Activated CD4-positive, alpha-beta T cell treated with anti-CD3 and anti-CD28 coated beads, Interleukin-2, Interleukin-4, amounts not matched to agents 100 ng/mL and 50 ng/mL, durations not matched to agents 16 hours and 8 hours (primary cell): Measurements from ENCODE around the gene IGSF10.
A peak's percentile ranks its signal among the peaks of the same experiment; 100 is the strongest.

Experiments
- DNase-seq: peaks from one replicate; pipeline ENCODE4 v3.0.0-alpha.2; 2020; ENCODE audit warnings: low spot score

Gene IGSF10

DNA sequence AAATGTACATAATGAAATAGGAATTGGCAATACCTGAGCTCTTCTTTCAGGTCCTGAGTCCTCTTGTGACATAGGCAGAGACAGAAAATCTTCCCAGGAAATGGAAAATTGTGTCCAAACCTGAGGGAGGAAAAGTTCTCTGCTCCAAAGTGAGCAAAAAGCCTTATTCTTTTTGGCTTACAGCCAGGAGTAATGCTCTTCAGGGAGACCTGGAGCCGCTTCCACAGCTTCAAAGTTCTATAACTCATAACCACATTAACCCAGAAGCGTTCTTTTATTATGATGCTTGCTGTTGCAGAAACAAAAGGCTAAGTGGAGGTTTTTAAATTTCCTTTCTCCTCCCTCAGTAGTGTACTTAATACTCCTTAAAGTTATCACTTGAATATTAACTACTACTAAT, 633 bp downstream of the IGSF10 start:
- no peak for DNase-seq

DNA sequence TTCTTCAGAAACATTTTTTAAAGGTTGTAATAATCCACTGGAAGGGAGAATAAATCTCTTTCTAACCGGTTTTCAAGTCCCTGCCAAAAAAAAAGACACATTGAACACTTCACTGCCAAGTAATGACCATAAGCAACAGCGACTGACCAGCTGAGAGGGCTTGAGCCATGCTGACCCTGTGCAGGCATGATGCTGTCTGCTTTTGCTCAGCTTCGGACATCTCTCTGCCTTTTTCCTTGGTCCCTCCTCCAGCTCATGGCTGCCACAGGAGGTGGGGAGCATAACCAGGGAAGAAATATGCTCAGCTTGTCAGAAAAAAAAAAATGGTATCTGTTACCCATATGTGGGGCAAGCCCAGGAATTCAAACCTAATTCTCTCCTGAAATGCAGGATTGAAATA, 1.5 kb downstream of the IGSF10 start:
- no peak for DNase-seq

DNA sequence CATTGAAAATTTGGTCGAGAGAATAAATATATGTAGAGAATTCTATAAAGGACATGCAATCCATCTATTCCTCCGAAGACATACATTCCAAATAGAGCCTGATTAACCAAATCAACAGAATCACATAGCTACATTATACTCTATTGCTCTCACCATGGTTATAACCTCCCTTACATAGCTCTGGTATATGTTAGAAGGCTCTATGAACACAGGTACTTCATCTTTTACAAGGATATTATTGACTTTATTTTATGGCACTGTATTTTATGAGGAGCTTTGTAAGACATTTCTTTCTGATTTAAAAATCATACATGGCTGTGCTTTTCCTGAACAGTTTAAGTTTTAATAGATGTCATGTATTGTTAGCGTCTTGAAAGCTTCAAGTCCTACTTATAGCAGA, 4.8 kb downstream of the IGSF10 start:
- no peak for DNase-seq

DNA sequence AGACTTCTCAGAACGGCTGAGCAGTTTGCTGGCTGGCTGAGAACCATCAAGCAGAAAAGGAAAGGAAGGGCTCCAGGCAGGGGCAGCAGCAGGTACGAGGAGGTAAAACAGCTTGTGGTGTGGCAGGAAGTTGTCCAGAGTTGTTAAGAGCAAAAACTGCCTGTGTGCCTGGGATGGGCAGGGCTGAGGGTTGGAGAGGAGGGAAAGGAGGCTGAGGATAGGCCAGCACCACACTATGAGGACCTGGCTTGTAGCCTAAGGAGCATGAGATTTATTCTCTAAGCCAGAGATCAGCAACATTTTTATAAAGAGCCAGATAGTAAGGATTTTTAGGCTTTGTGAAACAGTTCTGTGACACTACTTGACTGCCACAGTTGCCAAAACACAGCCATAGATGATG, 8.0 kb downstream of the IGSF10 start:
- DNase-seq: no peak

DNA sequence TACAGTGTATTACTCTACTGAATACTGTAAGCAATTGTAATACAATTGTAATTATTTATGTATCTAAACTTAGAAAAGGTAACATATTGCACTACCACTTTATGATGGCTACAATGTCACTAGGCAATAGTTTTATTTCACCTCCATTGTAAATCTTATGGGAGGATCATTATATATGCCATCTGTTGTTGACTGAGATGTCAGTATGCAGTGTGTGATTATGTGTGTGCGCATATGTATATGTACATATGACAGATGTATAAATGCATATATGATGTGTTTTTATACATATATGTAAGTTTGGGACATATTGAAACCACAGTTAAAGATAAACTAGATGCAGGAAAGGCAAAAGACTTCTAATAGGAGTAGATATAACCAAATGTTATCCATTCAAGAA, 8.5 kb downstream of the IGSF10 start:
- DNase-seq: no peak

DNA sequence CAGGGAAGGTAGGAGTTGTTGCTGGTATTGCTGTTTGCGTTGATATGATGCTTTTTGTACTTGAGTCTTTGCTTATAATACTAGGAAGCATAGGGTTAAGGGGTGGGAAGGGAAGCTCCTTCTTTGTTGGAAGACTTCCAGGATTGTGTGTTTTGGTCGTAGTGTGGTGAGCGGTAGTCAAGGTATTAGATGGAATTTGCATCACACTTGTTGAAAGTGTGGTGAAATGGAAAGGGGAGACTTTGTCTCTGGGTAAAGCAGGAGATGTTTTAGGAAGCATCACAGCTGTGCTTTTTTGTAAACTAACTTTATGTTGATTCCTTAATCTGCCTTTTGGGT, 14.9 kb downstream of the IGSF10 start:
- no peak for DNase-seq

DNA sequence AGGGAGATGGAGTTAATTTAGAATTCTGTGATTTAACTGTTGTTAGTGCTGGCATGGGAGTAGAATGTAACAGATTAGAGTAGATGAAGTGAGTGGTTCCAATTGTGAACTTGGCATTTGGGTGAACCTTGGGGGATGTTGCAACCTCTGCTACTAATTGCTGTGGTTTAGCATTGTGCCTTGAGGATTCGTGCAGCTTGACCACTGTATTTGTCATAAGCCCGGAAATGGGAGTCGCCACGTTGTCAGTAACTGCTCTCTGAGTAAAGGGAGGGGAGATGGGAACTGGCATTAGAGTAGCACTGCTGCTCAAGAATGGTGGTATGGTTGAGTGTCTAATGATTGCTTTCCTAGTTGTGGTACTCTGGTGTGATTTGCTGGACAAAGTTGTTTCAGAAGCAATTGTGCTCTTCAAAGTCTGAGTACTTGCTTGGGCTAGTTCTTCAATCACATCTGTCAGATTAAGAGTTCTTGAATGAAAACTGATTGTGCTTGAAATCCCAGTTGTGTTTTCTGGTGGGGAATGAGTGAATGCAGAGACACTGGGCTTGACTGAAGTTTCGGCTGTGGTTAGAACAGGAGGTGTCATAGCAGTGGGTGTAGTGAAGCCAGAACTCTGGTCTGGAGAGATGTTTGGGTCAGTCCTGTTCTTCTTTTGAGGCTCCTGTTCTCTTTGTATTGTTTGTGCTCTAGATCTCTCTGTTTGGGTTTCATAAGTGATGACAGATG, 15.4 kb downstream of the IGSF10 start:
- DNase-seq: no peak

DNA sequence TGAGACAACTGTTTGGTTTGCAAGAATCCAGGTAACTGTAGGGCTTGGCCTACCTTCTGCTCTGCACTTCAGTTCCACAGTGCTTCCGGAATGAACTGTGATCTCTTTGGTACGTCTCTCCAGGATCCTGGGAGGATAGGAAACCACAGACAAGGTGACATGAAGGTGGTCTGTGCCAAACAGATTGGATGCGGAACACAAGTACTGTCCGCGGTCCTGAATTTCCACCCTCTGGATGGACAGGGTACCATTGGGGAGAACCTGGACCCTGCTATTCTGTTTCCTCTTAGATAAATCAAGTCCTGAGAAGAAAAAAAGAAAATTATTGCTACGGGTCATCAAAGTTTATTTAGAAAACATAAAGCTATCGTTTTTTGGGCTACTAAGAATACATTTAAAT, 17.3 kb downstream of the IGSF10 start:
- no peak for DNase-seq

DNA sequence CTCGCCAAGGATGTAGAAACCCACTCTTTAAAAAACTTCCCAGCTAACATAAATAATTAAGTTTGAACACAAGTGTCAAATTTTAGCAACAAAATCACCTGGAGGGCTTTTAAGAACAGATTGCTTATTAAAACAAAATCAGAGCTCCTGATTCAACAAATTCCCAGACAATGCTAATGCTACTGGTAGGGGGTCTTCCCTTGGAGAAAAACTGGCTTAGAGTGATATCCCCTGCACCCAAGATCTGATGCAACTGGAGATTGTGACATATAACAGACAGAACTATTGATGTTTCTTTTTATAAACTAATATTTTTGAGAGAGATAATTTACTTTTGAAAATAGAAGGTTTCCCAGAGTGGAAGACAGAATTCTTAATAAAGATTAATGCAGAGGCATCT, 19.9 kb downstream of the IGSF10 start:
- DNase-seq: no peak

DNA sequence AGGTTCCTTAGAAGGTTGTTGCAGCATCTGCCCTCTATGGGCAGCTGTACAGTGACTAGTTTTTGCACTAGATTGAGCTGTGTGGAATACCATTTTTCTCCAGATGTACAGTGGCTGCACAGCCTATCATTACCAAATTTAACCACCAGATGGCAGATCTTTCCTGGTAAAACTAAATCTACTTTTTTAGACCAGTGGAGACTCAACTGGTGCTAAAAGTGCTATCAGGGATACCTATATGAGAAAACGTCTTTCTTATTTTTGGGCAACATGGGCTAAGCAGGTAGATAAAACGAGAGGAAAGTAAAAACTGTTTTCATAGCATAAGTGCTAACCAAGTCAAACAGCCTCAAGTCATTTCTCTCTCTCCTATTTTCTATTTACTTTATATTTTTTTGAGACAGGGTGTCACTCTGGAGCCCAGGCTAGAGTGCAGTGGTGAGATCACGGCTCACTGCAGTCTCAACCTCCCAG, 21.2 kb downstream of the IGSF10 start:
- peak; percentile 44 for DNase-seq

DNA sequence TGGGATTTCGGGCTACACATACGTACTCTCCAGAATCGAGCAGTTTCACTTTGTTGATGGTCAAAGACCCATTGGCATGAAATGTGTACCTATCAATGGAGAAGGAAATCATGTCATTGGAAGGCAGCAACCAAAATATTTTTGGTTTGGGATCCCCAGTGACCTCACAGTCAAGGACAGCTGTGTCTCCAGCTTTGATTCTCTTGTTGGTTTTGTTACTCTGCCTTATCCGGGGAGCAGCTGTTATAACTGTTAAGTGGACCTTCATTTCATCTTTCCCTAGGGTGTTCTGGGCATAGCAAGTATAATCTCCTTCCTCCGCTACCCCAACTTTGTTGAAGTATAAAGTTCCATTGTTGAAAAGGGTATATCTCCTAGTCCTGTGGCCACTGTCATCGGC, 23.0 kb downstream of the IGSF10 start:
- DNase-seq: no peak

DNA sequence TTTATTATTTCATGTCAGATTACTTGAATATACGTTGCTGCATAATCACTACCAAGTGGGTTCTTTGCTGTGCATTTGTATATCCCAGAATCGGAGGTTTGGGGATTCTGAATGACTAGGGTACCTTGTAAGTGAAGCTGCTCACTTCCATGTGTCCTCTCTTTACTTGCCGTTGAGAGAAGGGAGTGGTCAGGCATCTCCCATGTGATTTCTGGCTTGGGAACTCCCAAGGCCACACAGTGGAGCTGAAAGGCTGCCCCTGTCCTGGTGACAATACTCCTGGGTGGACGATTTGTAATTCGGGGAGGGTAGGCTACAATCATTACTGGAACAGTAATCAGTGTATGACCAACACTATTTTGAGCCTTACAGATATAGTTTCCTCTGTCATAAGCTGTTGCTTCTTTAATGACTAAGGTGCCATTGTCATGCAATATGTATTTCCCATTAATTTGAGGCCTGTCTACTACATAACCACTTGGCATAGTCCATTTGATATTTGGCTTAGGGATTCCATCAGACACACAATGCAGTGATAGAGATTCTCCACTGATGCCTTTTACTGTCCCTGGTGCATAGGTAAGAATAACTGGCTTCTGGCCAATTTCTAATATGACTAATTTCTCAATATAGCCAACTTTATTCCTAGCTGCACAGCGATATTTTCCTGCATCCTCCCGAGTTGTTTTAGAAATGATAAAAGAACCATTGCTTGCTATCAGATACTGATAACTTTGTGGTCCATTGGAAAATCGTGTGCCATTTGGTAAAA, 24.0 kb downstream of the IGSF10 start:
- DNase-seq: no peak

DNA sequence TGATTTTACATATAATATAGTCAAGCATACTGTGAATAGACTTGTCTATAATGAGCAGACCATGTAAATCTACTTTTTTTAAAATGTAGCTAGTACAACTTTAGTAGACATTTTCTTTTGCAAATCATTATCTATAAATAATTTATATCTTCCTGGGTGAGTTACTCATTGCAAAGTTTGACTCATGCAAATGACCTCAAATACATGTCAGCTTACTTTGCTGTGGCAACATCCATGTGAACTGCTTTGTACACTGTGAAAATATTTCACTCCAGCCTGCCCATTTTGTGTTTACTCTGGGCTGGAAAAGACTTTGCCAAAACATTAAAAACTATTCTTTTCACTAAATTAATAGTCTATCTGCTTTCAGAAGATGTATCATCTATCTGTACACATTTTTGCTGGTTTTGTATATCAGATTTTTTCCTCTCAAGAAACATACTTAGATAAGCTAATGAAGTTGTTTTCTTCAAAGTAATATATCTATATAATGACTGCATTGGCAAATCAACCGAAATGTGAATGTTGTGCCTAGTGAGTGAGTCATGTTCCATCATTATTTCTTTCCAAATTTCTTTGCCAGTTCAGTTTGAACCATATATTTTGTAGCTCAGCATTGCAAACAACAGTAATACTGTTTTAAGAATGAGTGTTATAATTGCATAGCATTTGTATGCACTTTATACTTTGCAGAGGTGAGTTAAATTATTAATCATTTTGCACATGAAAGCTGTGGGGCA, 26.5 kb downstream of the IGSF10 start:
- no peak for DNase-seq

DNA sequence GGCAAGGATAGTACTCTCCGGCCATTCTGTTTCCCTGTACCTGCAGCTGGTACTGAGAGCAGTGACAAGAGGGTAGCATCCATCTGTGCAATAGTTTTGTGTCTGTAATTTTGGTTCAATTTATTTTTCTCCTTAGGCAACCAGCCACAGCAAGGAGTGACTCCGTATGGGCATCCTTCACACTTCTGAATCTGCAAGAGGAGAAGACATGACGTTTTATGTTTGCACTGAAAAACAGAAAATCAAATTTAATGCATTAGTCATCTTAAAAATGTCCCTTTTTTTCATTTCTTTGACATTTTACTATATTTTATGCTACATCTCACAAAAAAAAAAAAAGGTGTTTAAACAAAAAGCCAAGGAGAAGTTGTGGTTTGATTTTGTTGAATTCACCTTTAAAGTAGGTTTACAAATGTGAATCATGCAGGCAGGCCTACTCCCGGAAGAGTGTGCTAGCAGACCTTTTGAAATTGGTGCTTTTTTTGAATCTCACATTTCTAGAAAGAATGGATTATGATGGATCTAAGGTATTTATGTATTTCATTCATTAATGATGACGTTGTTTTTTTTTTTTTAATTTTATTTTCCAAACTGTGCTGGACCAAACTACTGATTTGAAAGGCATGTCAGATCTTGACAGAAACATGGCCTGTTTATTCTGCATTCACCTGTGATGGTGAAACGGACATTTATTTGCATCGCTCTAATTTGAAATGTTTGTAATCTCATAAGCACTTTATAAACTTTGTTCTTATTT, 28.1 kb downstream of the IGSF10 start:
- no peak for DNase-seq

DNA sequence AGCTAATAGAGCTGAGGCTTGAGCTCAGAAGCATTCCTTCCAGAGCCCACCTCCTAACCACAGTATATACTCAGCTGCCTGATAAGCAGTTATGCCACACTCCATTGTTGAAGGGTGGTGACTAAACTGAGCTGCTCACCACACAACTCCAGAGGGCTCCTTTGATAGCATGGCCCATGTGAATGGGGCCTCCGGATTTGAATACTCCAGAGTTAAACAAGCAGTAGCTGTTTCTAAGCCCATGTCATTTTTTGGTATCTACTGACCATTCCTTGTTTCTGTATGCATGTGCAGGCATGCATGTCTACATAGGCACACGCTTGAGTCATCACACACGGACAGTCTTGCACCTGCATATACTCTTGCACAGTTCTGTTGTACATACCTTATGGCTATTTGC, 28.9 kb downstream of the IGSF10 start:
- no peak for DNase-seq

DNA sequence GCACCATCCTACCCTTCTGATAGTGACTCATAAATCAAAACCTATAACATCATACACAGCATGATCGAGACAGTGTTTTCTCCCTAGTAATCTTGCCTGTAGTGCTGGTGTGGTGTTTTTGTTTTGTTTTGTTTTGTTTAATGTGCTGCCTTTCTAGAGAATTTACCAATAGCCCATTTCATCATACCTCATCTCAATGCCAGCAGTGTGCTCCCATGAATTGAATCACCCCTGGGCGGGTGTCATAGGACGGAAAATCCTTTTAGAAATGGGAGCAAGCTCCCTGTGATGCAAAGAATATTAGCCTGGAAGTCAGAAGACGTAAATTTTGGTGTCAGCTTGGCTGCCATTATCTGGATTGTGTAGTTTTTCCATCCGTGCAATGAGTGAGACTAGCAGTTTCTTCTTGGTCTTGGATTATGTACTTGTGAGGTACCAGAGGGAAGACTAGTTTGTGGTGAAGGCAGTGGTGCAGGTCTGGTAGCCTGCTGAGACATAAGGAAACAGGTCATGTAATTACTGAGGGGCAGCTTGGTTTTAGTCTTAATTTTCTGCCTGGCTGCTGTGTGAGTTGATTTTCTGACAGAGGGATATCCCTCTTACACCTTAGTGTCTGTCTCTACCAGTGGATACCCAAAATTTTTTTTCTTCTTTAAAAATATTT, 29.9 kb downstream of the IGSF10 start:
- no peak for DNase-seq

DNA sequence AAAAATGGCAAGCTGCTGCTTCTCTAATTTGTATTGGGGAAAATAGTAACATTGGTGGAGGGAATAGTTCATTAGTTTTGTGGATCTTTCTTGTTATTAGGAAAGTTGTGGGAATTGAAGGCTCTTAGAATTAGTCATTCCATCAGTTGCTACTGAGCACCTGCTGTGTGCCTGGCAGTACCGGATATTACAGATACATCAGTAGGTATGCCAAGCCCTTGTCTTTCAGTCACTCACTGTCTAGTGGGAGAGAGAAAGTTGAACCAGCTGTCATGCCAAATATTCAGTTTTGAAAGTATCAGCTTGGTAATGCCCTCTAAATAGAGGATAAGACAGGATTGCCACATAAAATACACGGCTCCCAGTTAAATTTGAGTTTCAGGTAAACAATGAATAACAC, 32.5 kb downstream of the IGSF10 start:
- no peak for DNase-seq

DNA sequence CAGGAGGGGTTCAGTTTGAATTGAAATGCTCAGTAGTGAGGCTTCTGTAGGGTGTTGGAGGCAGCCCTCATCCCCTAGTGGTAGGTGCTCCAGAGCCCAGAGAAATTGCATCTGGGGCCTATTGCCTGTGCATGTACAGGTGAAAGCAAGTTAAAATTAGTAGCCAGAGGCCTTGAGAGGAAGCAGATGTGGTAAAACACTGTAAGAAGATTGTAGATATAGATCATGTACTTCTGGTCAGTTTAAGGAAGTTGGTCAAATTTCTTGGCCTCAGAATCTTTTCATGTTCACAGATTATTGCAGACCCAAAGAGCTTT, 34.6 kb downstream of the IGSF10 start:
- no peak for DNase-seq

DNA sequence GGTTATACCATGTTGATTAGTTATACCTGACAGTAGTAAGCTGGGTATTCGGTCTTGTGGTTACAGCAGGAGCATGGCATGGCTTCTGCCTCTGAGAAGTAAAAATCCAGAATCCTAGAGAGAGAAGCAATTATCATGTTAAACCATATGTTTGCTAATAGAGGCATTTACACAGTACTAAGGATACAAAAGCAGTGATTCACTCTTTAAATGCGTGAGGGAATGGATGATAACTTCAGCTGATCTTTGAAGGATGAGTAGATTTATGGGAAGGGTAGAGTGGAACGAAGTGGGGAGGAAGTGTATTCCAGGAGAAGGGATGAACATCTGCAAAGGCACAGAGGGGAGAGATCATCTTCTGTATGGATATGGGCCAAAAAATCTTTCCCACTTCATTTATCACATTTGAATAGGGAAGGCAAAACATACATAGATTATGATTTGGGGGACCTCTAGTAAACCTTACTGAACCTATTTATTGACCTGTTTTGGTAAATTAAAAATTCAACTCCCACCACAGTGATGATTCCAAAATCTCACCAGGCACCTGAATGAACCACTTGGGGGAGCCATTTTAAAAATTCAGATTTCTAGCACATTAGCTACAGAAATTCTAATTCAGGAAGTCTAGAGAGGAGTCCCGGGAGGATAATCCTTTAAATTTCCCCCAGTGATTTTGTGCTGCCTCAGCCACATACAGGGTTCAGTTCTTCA, 35.1 kb downstream of the IGSF10 start:
- DNase-seq: no peak

DNA sequence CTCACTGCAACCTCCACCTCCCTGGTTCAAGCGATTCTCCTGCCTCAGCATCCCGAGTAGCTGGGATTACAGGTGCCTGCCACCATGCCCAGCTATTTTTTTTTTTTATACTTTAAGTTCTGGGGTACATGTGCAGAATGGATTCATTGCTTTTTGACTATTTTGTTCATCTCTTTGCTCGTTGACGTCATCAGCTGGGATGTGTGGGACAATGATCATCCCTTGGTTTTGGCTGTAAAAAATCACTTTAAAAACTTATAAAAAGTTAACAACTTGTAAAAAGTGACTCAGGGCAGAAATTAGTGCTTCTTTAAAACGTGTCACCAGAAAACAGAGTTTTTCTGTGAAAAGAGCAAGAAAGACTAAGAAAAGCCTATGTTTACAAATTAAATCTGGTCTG, 37.8 kb downstream of the IGSF10 start:
- DNase-seq: no peak

DNA sequence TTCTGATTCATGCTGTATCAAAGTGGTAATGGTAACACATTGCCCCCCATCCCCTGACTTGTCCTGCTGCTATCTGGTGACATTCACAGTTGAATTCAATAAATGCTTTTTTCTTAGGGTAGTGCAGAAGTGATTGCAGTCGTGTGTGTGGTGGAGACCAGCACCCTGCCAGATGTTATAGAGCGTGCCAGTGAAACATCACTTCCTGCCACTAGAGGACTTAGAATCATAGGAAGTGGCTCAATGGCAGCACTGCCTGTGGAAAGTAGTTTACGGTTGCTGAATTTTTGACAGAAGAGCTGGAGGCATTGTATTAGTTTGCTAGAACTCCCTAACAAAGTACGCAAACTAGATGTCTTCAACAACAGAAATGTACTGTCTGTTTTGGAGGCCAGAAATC, 38.9 kb downstream of the IGSF10 start:
- no peak for DNase-seq
